ENCODE results near the gene ZBTB1.
"Not testable (repeated sequence)": the region's sequence is repeated elsewhere in the genome, so short reads cannot be mapped to it uniquely, and the experiment has no call there.

Gene ZBTB1

GRCh38 chr14:64569646-64570045 lies 65.1 kb downstream of the ZBTB1 start:
- DNase-seq (ENCODE audit: low spot score): not testable (repeated sequence)

GRCh38 chr14:64572386-64573104 lies 68.0 kb downstream of the ZBTB1 start:
- DNase-seq (ENCODE audit: low spot score): no peak

GRCh38 chr14:64573109-64573508 lies 68.5 kb downstream of the ZBTB1 start:
- no peak for DNase-seq (ENCODE audit: low spot score)
